Measurements from ENCODE around the gene CIZ1.

DNA sequence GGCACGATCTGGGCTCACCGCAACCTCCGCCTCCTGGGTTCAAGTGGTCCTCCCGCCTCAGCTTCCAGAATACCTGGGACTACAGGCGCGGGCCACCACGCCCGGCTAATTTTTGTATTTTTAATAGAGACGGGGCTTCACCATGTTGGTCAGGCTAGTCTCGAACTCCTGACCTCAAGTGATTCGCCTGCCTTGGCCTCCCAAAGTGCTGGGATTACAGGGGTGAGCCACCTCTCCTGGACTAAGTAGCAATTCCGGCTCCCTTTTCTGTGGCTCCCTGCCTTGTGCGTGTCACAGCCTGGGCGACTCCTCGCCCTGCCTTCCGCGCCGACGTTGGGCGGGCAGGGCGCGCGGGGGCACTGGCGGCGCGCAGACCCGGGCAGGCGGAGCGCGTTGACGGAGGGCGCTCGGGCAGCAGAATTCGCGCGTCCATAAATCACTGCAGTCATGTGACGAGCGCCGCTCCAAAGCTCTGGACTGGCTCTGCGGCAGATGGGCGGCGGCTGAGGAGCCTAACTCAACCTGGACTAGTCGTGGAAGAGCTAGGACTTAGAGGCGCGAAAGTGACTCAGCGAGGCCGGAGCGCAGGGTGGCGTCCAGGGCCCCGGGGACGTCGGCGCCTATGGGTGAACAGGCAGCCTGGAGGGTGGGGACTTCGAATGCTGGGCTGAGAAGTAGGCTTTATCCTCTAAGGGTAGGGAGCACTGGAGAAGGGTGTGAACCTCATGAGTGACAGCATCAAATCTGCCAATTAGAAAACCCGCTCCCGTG, 1.4 kb upstream of the CIZ1 start:
- TF ChIP-seq CTCF (IDR thresholded peaks at IDR 0.05): no peak
- TF ChIP-seq EZH2 (IDR thresholded peaks at IDR 0.05): no peak
- no peak for TF ChIP-seq EZH2phosphoT487 (IDR thresholded peaks at IDR 0.05)

Measured in neural progenitor cell (in vitro differentiated cells).